Measurements from ENCODE around the gene EEFSEC.

Gene EEFSEC

DNA sequence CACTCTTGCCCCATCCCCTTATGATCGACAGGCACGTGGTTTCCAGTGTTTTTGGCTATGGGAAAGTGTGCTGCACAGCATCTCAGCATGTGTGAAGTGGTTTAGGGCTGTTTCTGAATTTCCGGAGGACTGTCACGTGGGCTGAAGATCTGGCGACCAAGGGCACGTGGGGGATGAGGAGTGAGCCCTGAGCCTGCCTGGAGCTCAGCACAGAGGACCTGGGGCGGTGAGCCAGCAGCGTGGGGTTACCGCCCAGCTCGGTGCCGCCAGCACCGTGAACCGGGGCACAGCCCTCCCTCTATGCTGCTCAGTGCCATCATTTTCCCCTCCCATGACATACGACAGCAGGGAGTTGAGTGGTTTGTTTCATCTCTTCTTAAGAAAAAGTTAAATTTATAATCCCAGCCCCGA, 163.2 kb downstream of the EEFSEC start:
- TF ChIP-seq, protein P1, sequence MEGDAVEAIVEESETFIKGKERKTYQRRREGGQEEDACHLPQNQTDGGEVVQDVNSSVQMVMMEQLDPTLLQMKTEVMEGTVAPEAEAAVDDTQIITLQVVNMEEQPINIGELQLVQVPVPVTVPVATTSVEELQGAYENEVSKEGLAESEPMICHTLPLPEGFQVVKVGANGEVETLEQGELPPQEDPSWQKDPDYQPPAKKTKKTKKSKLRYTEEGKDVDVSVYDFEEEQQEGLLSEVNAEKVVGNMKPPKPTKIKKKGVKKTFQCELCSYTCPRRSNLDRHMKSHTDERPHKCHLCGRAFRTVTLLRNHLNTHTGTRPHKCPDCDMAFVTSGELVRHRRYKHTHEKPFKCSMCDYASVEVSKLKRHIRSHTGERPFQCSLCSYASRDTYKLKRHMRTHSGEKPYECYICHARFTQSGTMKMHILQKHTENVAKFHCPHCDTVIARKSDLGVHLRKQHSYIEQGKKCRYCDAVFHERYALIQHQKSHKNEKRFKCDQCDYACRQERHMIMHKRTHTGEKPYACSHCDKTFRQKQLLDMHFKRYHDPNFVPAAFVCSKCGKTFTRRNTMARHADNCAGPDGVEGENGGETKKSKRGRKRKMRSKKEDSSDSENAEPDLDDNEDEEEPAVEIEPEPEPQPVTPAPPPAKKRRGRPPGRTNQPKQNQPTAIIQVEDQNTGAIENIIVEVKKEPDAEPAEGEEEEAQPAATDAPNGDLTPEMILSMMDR (IDR thresholded peaks at IDR 0.05; ENCODE audit: extremely low read depth, missing control alignments) = no peak
- DNase-seq (ENCODE audit: low spot score) = no peak

DNA sequence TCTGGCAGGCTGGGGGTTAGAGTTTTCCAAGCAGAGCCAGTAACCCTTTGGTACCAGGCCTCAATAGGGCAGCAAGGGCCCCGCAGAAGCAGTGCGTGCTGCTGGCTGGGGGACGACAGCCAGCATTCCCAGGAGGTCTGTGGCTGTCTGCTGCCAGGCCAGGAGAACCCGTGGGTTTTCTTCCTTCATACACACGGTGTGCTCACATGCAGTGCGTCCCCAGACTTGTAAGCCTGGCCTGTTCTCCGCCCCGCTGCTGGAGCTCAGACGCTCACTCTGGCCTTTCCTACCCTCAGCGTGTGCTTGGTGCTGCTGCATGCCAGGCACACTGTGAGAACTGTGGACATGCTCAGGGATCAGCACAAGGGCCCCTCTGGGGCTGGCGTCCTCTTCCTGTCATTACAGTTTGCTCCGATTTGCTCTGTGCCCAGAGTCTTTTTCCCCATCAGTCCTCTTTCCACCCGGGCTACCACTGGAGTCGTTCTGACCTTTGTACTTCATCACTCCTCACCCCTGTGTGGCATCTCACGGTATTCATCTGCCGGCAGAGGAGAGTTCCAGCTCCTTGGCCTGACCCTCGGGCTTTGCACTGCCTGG, 163.9 kb downstream of the EEFSEC start:
- TF ChIP-seq, protein P1 (IDR thresholded peaks at IDR 0.05; ENCODE audit: extremely low read depth, missing control alignments) = no peak
- no peak for DNase-seq (ENCODE audit: low spot score)

DNA sequence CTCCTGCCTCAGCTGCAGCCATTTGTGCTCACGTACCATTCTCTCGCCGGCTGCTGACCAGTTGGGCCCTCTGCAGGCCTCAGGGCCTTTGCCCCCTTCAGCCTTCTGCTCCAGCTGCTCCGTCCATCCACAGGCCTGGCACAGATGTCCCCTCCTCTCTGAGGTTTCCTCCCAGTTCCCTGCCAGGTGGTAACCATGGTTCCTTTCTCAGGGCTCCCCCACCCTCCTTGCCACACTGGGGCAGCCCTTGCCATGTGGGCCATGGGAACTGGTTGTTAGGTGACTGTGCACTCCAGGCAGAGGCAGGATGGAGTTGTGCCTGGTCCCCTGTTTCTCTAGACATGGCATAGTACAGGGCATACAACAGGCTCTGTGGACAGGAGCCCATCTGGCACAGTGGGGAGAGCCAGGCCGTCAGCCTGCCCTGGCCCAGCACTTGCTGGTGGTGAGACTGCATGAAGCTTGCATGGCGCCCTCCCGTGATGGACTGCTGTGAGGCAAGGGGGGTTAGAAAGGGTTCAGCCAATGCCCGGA, 164.5 kb downstream of the EEFSEC start:
- TF ChIP-seq, protein P1 (IDR thresholded peaks at IDR 0.05; ENCODE audit: extremely low read depth, missing control alignments) = no peak
- no peak for DNase-seq (ENCODE audit: low spot score)

DNA sequence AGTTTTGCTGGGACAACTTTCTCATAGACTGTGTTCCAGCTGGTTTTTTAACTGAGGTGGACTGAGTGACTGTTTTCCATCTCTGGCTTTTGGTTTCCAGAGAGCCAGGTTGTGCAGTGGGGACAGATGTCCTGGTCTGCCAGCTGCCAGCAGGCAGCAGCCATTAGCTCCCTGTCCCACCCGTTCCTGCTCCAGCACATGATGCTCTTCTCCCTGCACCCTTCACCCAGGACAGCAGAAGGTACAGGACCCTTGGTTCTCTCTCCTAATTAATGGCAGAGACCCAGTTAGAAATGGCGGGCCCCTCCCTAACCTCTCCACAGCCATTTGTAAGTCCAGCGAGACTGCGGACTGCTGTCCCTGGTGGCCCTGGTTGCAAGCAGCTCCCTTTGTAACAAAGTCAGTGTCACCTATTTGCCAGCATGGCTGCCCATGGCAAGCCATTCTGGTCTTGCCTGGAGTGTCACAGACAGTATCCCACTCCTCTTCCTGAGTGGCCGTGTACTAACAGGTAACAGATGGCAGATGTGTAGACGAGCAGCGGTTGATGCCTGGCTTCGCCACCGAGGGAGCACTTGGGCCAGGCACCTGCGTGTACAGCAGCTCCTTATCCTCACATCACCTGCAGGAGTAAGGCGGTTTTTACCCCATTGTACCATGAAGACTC, 165.1 kb downstream of the EEFSEC start:
- TF ChIP-seq, protein P1 (IDR thresholded peaks at IDR 0.05; ENCODE audit: extremely low read depth, missing control alignments) = no peak
- no peak for DNase-seq (ENCODE audit: low spot score)

DNA sequence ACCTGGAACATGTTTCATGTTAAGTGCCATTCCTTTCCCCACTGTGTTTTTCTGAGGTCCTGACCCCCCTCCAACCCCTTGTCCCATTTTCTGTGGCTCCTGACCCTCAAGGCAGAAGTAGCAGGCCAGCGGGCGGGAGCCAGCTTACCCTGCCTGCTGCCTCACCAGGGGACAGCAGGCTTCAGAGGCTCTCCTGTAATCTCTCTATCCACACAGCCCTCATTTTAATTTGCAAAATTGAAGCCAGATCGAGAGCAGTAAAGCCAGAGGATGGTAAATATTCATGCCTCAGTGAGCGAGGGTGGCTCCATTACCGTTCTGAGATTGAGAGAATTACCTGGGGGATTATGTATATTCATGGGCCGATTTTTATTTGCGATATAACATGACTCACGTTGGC, 165.8 kb downstream of the EEFSEC start:
- TF ChIP-seq, protein P1 (IDR thresholded peaks at IDR 0.05; ENCODE audit: extremely low read depth, missing control alignments) = no peak
- no peak for DNase-seq (ENCODE audit: low spot score)

DNA sequence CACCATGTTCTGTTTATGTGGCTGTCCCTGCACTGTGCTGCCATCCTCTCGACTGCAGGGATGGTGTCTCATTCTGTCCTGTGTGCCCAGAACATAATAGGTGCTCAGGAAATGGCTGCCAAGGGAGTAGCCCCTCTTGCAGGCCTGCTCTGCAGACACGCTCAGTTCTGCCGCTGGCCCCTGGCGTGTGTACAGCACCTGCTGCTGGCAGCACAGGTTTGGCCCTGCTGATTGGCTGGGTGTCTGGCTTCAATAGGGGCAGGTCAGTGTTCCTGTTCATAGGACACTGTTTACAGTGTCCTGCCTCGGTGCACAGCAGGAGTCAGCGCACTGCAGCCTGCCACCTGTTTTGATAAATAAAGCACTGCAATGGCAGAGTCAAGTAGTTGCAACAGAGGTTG, 166.5 kb downstream of the EEFSEC start:
- no peak for DNase-seq (ENCODE audit: low spot score)
- TF ChIP-seq, protein P1 (IDR thresholded peaks at IDR 0.05; ENCODE audit: extremely low read depth, missing control alignments) = no peak

DNA sequence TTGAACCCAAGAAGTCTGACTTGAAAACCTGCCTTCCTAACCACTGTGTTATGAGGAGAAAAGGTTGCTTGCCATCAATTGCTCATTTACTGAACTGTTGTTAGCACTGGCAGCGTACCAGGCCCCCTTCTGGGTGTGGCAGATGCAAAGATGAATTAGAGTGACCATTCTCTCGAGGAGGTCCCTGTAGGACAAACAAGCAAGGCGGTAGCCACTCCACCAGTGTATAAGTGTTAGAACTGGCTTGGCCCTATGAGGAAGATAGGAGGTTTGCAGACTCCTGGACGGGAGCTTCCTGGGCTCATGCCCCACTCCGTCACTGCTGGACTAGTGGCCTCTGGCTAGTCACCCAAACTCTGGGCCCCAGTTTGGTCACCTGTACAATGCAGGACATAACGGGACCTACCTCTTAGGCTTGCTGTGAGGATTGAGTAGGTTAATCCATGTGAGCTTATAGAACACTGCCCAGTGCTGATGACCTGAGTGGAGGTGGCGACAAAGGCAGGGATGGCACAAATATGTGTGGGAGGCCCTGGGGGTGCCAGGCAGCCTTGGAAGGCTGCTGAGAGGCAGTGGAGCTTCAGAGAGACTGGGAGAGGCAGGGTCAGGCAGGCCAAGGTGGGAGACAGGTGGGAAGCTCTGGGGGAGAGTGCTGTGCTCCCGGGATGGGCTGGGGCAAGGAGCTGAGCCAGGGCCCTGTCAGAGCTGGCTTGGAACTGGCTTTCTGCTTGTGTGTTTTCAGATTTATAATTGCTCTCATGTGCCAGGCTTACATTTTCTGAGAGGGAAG, 167.5 kb downstream of the EEFSEC start:
- DNase-seq (ENCODE audit: low spot score) = no peak
- TF ChIP-seq, protein P1 (IDR thresholded peaks at IDR 0.05; ENCODE audit: extremely low read depth, missing control alignments) = no peak

Measured in GM20000 (cell line).